ENCODE measurements around the gene VSIR.

- TF ChIP-seq, protein P1, sequence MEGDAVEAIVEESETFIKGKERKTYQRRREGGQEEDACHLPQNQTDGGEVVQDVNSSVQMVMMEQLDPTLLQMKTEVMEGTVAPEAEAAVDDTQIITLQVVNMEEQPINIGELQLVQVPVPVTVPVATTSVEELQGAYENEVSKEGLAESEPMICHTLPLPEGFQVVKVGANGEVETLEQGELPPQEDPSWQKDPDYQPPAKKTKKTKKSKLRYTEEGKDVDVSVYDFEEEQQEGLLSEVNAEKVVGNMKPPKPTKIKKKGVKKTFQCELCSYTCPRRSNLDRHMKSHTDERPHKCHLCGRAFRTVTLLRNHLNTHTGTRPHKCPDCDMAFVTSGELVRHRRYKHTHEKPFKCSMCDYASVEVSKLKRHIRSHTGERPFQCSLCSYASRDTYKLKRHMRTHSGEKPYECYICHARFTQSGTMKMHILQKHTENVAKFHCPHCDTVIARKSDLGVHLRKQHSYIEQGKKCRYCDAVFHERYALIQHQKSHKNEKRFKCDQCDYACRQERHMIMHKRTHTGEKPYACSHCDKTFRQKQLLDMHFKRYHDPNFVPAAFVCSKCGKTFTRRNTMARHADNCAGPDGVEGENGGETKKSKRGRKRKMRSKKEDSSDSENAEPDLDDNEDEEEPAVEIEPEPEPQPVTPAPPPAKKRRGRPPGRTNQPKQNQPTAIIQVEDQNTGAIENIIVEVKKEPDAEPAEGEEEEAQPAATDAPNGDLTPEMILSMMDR (IDR thresholded peaks at IDR 0.05 in 8 of 11, conservative IDR thresholded peaks at IDR 0.05 in 3 of 11), result no peak
- TF ChIP-seq POLR2AphosphoS5 (IDR thresholded peaks at IDR 0.05), result no peak
- no peak for TF ChIP-seq POLR2A (IDR thresholded peaks at IDR 0.05)
These were observed 56.3 kb downstream of the VSIR start for GRCh38 chr10:71717056-71717455.
